ENCODE measurements around the gene SEC24D.

DNA sequence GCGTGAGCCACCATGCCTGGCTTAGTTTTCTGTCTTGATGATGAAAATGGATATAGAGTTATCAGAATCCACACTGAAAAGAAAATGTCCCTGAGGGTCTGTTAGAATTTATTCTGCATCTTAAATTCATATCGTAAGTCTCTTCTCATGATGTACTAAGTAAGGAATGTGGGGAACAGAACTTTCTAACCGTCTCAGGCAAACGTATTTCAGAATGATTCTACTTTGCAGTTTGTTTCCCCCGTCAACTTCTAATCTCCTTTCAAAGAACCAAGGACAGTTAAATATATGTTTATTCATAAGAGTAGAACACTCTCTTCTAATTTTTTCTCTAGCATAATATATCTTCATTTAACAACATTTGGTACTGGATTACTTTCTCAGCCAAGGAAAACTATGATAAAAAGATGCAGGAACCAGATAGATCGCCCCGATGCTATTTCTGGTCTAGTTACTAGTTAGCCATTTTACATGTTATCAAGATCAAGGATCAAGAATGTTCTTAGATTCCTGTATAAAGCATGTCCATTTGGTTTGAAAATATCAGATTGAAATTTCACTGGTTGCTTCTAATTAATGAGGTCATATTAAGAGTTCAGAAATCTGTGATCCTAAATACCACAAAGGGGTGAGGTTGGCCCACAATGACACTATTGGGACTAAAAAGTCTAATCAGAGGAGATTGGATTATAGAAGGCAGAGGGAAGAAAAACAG is 101.3 kb downstream of the SEC24D start:
- TF ChIP-seq EZH2phosphoT487 (IDR thresholded peaks at IDR 0.05; ENCODE audit: borderline replicate concordance, low read length), result no peak
- TF ChIP-seq, protein P1, sequence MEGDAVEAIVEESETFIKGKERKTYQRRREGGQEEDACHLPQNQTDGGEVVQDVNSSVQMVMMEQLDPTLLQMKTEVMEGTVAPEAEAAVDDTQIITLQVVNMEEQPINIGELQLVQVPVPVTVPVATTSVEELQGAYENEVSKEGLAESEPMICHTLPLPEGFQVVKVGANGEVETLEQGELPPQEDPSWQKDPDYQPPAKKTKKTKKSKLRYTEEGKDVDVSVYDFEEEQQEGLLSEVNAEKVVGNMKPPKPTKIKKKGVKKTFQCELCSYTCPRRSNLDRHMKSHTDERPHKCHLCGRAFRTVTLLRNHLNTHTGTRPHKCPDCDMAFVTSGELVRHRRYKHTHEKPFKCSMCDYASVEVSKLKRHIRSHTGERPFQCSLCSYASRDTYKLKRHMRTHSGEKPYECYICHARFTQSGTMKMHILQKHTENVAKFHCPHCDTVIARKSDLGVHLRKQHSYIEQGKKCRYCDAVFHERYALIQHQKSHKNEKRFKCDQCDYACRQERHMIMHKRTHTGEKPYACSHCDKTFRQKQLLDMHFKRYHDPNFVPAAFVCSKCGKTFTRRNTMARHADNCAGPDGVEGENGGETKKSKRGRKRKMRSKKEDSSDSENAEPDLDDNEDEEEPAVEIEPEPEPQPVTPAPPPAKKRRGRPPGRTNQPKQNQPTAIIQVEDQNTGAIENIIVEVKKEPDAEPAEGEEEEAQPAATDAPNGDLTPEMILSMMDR (conservative IDR thresholded peaks at IDR 0.05; ENCODE audit: low read depth, low read length), result no peak

All from PC-3 (cell line).